Ovary (tissue), 9 donors: Measurements from ENCODE around the gene GRID2. TPM values are rescaled to one million over a fixed set of nuclear protein-coding genes. Genes with fewer than 3 reads are reported as not detected.

Experiments
- DNase-seq, 5 donors: peaks; one replicate each; pipeline ENCODE4 v3.0.0-alpha.2; 2019 to 2020
- H3K27ac ChIP-seq, 2 donors: fragments of 200-600 bp; one replicate each; pipeline versions ENCODE4 v1.5.1 to v1.8.0; 2019 to 2022
- H3K27me3 ChIP-seq: fragments of 200-600 bp; one replicate; pipeline ENCODE4 v1.8.0; 2022
- H3K36me3 ChIP-seq: fragments of 200-600 bp; sonication (generic); one replicate; pipeline ENCODE4 v1.5.1; 2019
- H3K4me1 ChIP-seq: one replicate; pipeline ENCODE4 v1.8.1; 2013; ENCODE audit warnings: mild to moderate bottlenecking, moderate library complexity; ENCODE audit not compliant: insufficient read depth
- H3K4me3 ChIP-seq: fragments of 200-600 bp; sonication (generic); one replicate; pipeline ENCODE4 v1.5.1; 2017
- H3K9me3 ChIP-seq, 2 donors: fragments of 200-600 bp in 1 of 2; sonication (generic) in 1 of 2; one replicate each; pipeline versions ENCODE4 v1.5.1 to v1.8.1; 2013 to 2019; ENCODE audit warnings: mild to moderate bottlenecking in 1 of 2, moderate library complexity in 1 of 2
- CTCF ChIP-seq, 3 donors: fragments of 450-650 bp in 2 of 3; fragments of 200-600 bp in 1 of 3; IDR thresholded peaks; one replicate each; pipeline versions ENCODE4 v1.5.1 to v1.8.0; 2016 to 2022; ENCODE audit warnings: antibody characterized with exemption in 3 of 3, mild to moderate bottlenecking in 1 of 3
- EP300 ChIP-seq: sonication (generic); formaldehyde crosslinking; IDR thresholded peaks from one replicate; pipeline ENCODE4 v1.6.1; 2017; ENCODE audit warnings: antibody characterized with exemption
- POLR2A ChIP-seq: fragments of 450-650 bp; IDR thresholded peaks from one replicate; pipeline ENCODE4 v1.6.1; 2017; ENCODE audit warnings: antibody characterized with exemption, mild to moderate bottlenecking, moderate library complexity
- WGBS, 3 donors: extraction: QIAGEN DNeasy Blood & Tissue Kit in 1 of 3; methylation state at CpG; one replicate each; pipeline versions ENCODE4 v1.1.5 to v1.1.7; 2013 to 2017; 5-methylcytosine and 5-hydroxymethylcytosine counted together
- intact Hi-C, 4 donors: fragments of 100-400 bp; cut with DNase I; formaldehyde crosslinking; loops; one replicate each; pipeline versions ENCODE4 v1.11.0 to v1.15.1; 2022 to 2023
- polyA plus RNA-seq, 2 donors: library from polyadenylated mRNA; stranded (reverse); fragments of 200-250 nt in 1 of 2; fragments of 350-450 nt in 1 of 2; fragmentation: Illumina TruSeq in 1 of 2; extraction: RNeasy Lipid Tissue Mini Kit (QIAGEN cat#74804) in 1 of 2; gene quantifications; one replicate each; pipeline ENCODE4 v1.2.3, GENCODE V29; 2013 to 2014
- total RNA-seq, 7 donors: library from RNA; depleted of rRNA in 2 of 7; stranded (reverse); fragments of >200 nt in 2 of 7; fragmentation: NEBNext Ultra II Directional in 3 of 7; extraction: Animal tissue kit (Norgen Biotek cat#: 25700) in 3 of 7; gene quantifications; one replicate each; pipeline versions ENCODE4 v1.1.0 to v1.2.4, GENCODE V29; 2016 to 2023
- donor health status: DM: no; HTN: no; CAD: no; lungs with moderate emphysema.
- donor health status: DM: no; HTN: no; CAD: no.
- donor health status: Bipolar disorder and iron deficiency.
- donor health status: DM: yes; HTN: yes; CAD: no.
- donor health status: DM: no; HTN: no; CAD: no.
- donor health status: DM: yes; HTN: yes; CAD: no.

The GRID2 gene
- total and polyA plus RNA-seq, 9 donors, result 0.65 to 6.8 (median 2.6) TPM

- Histone ChIP-seq H3K27ac (no peak overlapping the region), H3K27me3 (no peaks in the 10 kb centered on the region), H3K36me3 (no peaks in the 10 kb centered on the region), H3K4me3 (no peak overlapping the region), H3K4me1 (no peaks in the 10 kb centered on the region), H3K9me3 (no peaks in the 10 kb centered on the region)
- DNase-seq, result no peak
- no peak for TF ChIP-seq POLR2A
- WGBS, 3 donors, result 33 to 36% (median 34%) methylated on average over 3 of the region's 3 CpGs
- intact Hi-C loops, result no loop called here
Measured at GRCh38 chr4:93461541-93461940, 1157.8 kb downstream of the GRID2 start.

- WGBS, 3 donors, result 83 to 94% (median 85%) methylated on average over 2 of the region's 2 CpGs
- intact Hi-C loops, result no loop called here
- H3K27ac ChIP-seq, result no peak overlapping the region
- TF ChIP-seq CTCF (IDR thresholded peaks at IDR 0.05), result no peak
- TF ChIP-seq POLR2A, result no peak
- TF ChIP-seq EP300, result no peak
- H3K9me3 ChIP-seq, result no peaks in the 10 kb centered on the region
- no peak overlapping the region for H3K4me3 ChIP-seq
- no peaks in the 10 kb centered on the region for H3K4me1 ChIP-seq
- H3K36me3 ChIP-seq, result no peaks in the 10 kb centered on the region
- no peak for DNase-seq
- no peaks in the 10 kb centered on the region for H3K27me3 ChIP-seq
Measured at GRCh38 chr4:93466446-93466845, 1162.7 kb downstream of the GRID2 start.

- 82 to 86% (median 85%) methylated on average over 1 of the region's 1 CpG for WGBS, 3 donors
- no peaks in the 10 kb centered on the region for H3K9me3 ChIP-seq
- intact Hi-C loops, result no loop called here
- DNase-seq, result no peak
- TF ChIP-seq POLR2A (no peak), CTCF (IDR thresholded peaks at IDR 0.05) (no peak), EP300 (no peak)
- no peaks in the 10 kb centered on the region for H3K27me3 ChIP-seq
- no peak overlapping the region for H3K4me3 ChIP-seq
- no peaks in the 10 kb centered on the region for H3K36me3 ChIP-seq
- no peaks in the 10 kb centered on the region for H3K4me1 ChIP-seq
- H3K27ac ChIP-seq, result no peak overlapping the region
Measured at GRCh38 chr4:93467484-93468155, 1163.9 kb downstream of the GRID2 start.

- no peak for DNase-seq
- H3K9me3 ChIP-seq, result no peaks in the 10 kb centered on the region
- intact Hi-C loops, result no loop called here
- no peak overlapping the region for H3K4me3 ChIP-seq
- WGBS, 3 donors, result 46 to 69% (median 56%) methylated on average over 3 of the region's 3 CpGs
- no peaks in the 10 kb centered on the region for H3K36me3 ChIP-seq
- H3K4me1 ChIP-seq, result no peaks in the 10 kb centered on the region
- H3K27ac ChIP-seq, result no peak overlapping the region
- no peak for TF ChIP-seq EP300
- TF ChIP-seq POLR2A, result no peak
- no peak for TF ChIP-seq CTCF (IDR thresholded peaks at IDR 0.05)
- no peaks in the 10 kb centered on the region for H3K27me3 ChIP-seq
Measured at GRCh38 chr4:93469560-93469959, 1165.8 kb downstream of the GRID2 start.

GRCh38 chr4:93475730-93476129, 1172.0 kb downstream of the GRID2 start:
- no peaks in the 10 kb centered on the region for H3K9me3 ChIP-seq
- no peak for DNase-seq
- no peaks in the 10 kb centered on the region for H3K27me3 ChIP-seq
- no peaks in the 10 kb centered on the region for H3K4me1 ChIP-seq
- H3K27ac ChIP-seq, result no peak overlapping the region
- TF ChIP-seq CTCF (IDR thresholded peaks at IDR 0.05), result no peak
- no peak for TF ChIP-seq EP300
- TF ChIP-seq POLR2A, result no peak
- intact Hi-C loops, result no loop called here
- no peaks in the 10 kb centered on the region for H3K36me3 ChIP-seq
- 76 to 87% (median 84%) methylated on average over 2 of the region's 2 CpGs for WGBS, 3 donors
- H3K4me3 ChIP-seq, result no peak overlapping the region
